Activated naive CD8-positive, alpha-beta T cell treated with anti-CD3 and anti-CD28 coated beads, Interleukin-2, amount 10 ng/mL, durations not matched to agents 7 days and 5 days (primary cell): ENCODE measurements around the gene CPEB1. TPM values are rescaled to one million over a fixed set of nuclear protein-coding genes. Genes with fewer than 3 reads are reported as not detected.
"Not testable (repeated sequence)": the region's sequence is repeated elsewhere in the genome, so short reads cannot be mapped to it uniquely, and the experiment has no call there.

ENCODE experiments used
- ATAC-seq: fragments of 150-1000 bp; cut with Tn5 transposase; one replicate; pipeline ENCODE4 v1.10.0; 2021; ENCODE audit warnings: low read depth, moderate library complexity
- POLR2A ChIA-PET: fragments of 350-600 bp; sonication (Branson Sonifier 250); formaldehyde crosslinking; loops from one replicate; lab custom pipeline; 2021; ENCODE audit warnings: antibody characterized with exemption; lab: Charles Lee
- DNase-seq: peaks from one replicate; pipeline ENCODE4 v3.0.0; 2021
- H3K27ac Mint-ChIP-seq: one replicate; pipeline ENCODE4 v1.8.0; 2022; ENCODE audit warnings: mild to moderate bottlenecking, mixed read lengths
- H3K27me3 Mint-ChIP-seq: one replicate; pipeline ENCODE4 v1.8.0; 2022; ENCODE audit warnings: mild to moderate bottlenecking, moderate library complexity, mixed read lengths
- H3K36me3 Mint-ChIP-seq: one replicate; pipeline ENCODE4 v1.8.0; 2021; ENCODE audit warnings: mild to moderate bottlenecking, mixed read lengths
- H3K4me1 Mint-ChIP-seq: one replicate; pipeline ENCODE4 v1.8.0; 2021; ENCODE audit warnings: mixed read lengths
- H3K4me3 Mint-ChIP-seq: one replicate; pipeline ENCODE4 v1.8.0; 2022; ENCODE audit warnings: mild to moderate bottlenecking, moderate library complexity, mixed read lengths
- H3K9me3 Mint-ChIP-seq: one replicate; pipeline ENCODE4 v1.8.0; 2021; ENCODE audit warnings: mixed read lengths
- total RNA-seq, 2 experiments: library from RNA; stranded (reverse); gene quantifications; one replicate each; pipeline ENCODE4 v1.2.3, GENCODE V29; 2021

Gene CPEB1
- total RNA-seq, 2 experiments from 2014 or later: 0.58 to 0.74 TPM

GRCh38 chr15:82532991-82533481 is 114.1 kb downstream of the CPEB1 start:
- Mint-ChIP-seq H3K36me3 (peaks cover 31% of the 10 kb centered on the region), H3K9me3 (no peaks in the 10 kb centered on the region), H3K27ac (no peak overlapping the region), H3K27me3 (no peaks in the 10 kb centered on the region), H3K4me3 (no peak overlapping the region), H3K4me1 (peaks cover 23% of the 10 kb centered on the region)
- POLR2A ChIA-PET: no interaction called here
- DNase-seq (no peak), ATAC-seq (no peak)

DNA sequence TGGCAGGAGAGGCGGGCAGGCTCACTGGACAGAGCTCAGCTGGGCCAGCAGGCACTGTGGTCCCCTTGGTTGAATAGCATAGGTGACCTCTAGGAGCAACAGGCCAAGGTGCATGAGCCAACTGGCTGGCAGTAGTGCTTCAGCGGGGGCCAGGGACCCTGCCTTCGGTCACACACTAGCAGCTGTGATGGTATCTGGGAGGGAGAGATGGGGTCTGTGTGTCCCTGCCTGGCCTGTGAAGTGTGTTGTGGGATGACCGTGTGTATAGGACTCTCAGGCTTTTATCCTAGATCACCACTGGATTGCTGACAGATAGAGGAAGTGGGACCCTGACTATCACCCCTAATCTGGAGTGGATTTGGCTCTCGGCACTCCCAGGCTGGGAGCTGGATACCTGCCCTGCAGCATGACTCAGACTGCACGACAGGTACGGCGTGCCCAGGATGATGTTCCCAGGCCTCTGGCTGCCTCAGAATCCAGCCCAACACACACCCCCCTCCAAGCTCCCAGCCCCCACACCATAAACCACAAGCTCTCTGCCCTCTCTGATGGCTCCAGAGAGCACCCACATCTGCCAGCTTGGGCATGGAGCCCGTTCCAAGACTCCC is 114.7 kb downstream of the CPEB1 start:
- Mint-ChIP-seq H3K36me3 (peaks cover 28% of the 10 kb centered on the region), H3K9me3 (no peaks in the 10 kb centered on the region), H3K27me3 (no peaks in the 10 kb centered on the region), H3K4me1 (peaks cover 18% of the 10 kb centered on the region), H3K27ac (no peak overlapping the region), H3K4me3 (no peak overlapping the region)
- no peak for DNase-seq
- no peak for ATAC-seq
- POLR2A ChIA-PET: interaction anchor here (0.6 to 2.6 kb wide), 2 partner anchors 8 to 11 kb away, joined by 7 to 31 read pairs; partner anchors contain the start of gene RPS17

- H3K27me3 Mint-ChIP-seq: no peaks in the 10 kb centered on the region
- ATAC-seq (no peak), DNase-seq (no peak)
- POLR2A ChIA-PET: interaction anchor here (0.6 to 2.6 kb wide), 2 partner anchors 9 to 11 kb away, joined by 7 to 31 read pairs; partner anchors contain the start of gene RPS17
- peaks cover 14% of the 10 kb centered on the region for H3K4me1 Mint-ChIP-seq
- H3K4me3 Mint-ChIP-seq: no peak overlapping the region
- peaks cover 23% of the 10 kb centered on the region for H3K36me3 Mint-ChIP-seq
- no peaks in the 10 kb centered on the region for H3K9me3 Mint-ChIP-seq
- peak overlapping the region; percentile 70 for H3K27ac Mint-ChIP-seq
Measured at GRCh38 chr15:82531496-82532382, 115.4 kb downstream of the CPEB1 start.

GRCh38 chr15:82530606-82531379 is 116.4 kb downstream of the CPEB1 start:
- ATAC-seq (peak; percentile 86), DNase-seq (peak; percentile 75)
- peak overlapping the region; percentile 61 for H3K27ac Mint-ChIP-seq
- no peaks in the 10 kb centered on the region for H3K9me3 Mint-ChIP-seq
- H3K4me1 Mint-ChIP-seq: peaks cover 9% of the 10 kb centered on the region
- peaks cover 14% of the 10 kb centered on the region for H3K36me3 Mint-ChIP-seq
- peak overlapping the region; percentile 66 for H3K4me3 Mint-ChIP-seq
- POLR2A ChIA-PET: interaction anchor here (2.6 kb wide), 1 partner anchor 10 kb away, joined by 31 read pairs; the partner anchor contains the start of gene RPS17
- H3K27me3 Mint-ChIP-seq: no peaks in the 10 kb centered on the region

DNA sequence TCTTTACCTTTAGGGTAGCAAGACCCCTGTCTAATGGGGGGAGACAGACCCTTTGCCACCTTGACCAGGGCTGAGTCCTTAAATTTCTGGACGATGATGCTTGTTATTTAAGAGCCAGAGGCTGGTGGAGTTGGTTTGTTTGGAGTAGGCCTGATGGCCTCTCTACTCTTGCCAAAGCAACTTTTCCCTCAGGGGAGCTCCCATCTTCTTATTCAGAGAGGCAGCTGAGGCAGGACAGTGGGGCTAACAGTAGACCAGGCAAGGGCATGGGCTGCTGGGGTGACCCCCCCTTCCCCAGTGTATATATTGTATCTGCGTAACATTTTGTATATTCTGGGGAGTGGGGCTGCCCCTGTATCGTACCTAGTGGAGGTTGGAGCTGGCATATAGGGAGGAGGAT is 117.2 kb downstream of the CPEB1 start:
- H3K27me3 Mint-ChIP-seq: no peaks in the 10 kb centered on the region
- no peak for ATAC-seq
- H3K4me3 Mint-ChIP-seq: no peak overlapping the region
- H3K27ac Mint-ChIP-seq: no peak overlapping the region
- H3K9me3 Mint-ChIP-seq: no peaks in the 10 kb centered on the region
- POLR2A ChIA-PET: interaction anchor here (2.6 kb wide), 1 partner anchor 10 kb away, joined by 31 read pairs; the partner anchor contains the start of gene RPS17
- H3K36me3 Mint-ChIP-seq: peaks cover 11% of the 10 kb centered on the region
- no peak for DNase-seq
- peaks cover 9% of the 10 kb centered on the region for H3K4me1 Mint-ChIP-seq

- H3K36me3 Mint-ChIP-seq, H3K4me3 Mint-ChIP-seq, H3K27me3 Mint-ChIP-seq, H3K4me1 Mint-ChIP-seq, H3K27ac Mint-ChIP-seq, H3K9me3 Mint-ChIP-seq, ATAC-seq, DNase-seq, POLR2A ChIA-PET: not testable (repeated sequence)
Measured at GRCh38 chr15:82513587-82513986, 133.6 kb downstream of the CPEB1 start.

DNA sequence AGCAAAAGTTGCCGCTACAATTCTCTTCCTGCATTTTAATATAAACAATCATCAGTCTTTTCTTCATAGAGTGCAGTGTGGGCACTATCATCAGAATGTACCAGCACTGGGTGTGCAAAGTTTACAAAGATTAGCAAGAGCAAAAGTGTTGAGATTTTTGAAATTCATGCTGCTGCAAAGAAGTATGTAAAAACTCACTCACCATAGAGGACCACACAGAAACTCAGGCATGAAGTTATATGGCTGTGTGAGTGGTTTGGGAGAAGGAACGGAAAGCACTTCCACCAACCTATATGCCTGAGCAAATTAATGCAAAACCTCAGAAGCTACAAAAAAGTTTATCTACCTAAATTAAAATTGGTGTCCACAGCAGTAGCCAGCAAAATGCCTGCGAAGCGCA is 139.5 kb downstream of the CPEB1 start:
- H3K27me3 Mint-ChIP-seq, POLR2A ChIA-PET: not testable (repeated sequence)

DNA sequence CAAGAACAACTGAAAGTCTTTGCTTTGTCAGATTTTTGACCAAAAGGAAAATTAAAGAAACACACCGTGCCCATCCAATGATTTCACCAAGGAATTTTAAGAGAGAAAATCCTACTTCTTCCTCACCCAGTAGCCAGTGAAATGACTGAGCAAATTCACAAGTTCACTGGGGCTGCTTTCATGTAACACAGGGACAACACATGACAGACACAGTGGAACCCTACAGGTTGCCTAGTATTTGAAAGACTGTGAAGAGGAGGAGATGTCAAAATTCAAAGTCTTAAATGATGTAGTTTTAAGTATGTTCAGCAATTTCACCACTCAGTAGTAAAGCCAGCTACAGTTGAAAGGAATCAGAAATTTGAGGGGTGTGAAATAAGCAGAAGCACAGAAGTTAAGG is 140.1 kb downstream of the CPEB1 start:
- POLR2A ChIA-PET, H3K9me3 Mint-ChIP-seq, H3K27me3 Mint-ChIP-seq, H3K27ac Mint-ChIP-seq, H3K36me3 Mint-ChIP-seq, H3K4me1 Mint-ChIP-seq, ATAC-seq, DNase-seq, H3K4me3 Mint-ChIP-seq: not testable (repeated sequence)

More for the DNA sequence above, 139.5 kb downstream of the CPEB1 start:
- ATAC-seq, H3K4me1 Mint-ChIP-seq, H3K27ac Mint-ChIP-seq, H3K36me3 Mint-ChIP-seq, H3K4me3 Mint-ChIP-seq, DNase-seq, H3K9me3 Mint-ChIP-seq: not testable (repeated sequence)

DNA sequence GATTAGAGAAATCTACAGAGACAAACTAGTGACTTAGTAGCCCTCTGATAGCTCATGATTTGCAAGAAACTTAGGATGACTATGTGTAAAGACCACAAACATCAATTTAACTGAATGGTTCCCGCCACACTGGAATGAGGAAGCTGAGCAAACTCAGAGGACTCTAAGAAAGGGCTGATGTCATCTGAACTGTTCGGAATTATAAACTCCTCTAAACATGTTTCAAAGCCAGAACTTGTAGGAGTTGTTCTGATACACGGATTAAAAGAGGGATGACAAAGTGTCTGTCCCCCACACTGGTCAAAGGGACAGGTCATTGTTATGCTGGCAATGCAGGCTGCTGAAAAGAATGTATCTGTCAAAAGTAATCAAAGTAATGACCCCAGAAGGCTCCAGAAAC is 141.3 kb downstream of the CPEB1 start:
- H3K36me3 Mint-ChIP-seq, H3K4me1 Mint-ChIP-seq, POLR2A ChIA-PET, H3K9me3 Mint-ChIP-seq, H3K27me3 Mint-ChIP-seq, H3K27ac Mint-ChIP-seq, ATAC-seq, DNase-seq, H3K4me3 Mint-ChIP-seq: not testable (repeated sequence)

DNA sequence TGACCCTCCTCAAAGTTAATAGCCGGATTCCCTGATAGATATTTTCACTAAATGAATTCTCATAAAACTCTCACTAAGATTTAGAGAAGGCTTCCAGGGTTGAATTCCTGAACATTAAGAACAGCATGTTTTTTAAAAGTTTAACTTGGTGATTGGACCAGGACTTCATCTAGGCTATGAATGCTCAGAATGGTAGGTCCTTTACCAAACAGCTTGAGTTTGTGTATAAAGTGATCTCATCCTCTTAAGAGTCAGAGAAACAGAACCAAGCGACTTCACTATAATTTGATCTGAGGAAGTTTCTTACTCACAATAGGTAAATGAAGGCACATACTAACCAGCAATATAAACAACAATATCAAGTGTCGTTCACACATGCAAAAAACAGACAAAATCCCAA is 143.1 kb downstream of the CPEB1 start:
- H3K4me1 Mint-ChIP-seq, POLR2A ChIA-PET, DNase-seq, ATAC-seq, H3K9me3 Mint-ChIP-seq, H3K27me3 Mint-ChIP-seq, H3K4me3 Mint-ChIP-seq, H3K36me3 Mint-ChIP-seq, H3K27ac Mint-ChIP-seq: not testable (repeated sequence)

DNA sequence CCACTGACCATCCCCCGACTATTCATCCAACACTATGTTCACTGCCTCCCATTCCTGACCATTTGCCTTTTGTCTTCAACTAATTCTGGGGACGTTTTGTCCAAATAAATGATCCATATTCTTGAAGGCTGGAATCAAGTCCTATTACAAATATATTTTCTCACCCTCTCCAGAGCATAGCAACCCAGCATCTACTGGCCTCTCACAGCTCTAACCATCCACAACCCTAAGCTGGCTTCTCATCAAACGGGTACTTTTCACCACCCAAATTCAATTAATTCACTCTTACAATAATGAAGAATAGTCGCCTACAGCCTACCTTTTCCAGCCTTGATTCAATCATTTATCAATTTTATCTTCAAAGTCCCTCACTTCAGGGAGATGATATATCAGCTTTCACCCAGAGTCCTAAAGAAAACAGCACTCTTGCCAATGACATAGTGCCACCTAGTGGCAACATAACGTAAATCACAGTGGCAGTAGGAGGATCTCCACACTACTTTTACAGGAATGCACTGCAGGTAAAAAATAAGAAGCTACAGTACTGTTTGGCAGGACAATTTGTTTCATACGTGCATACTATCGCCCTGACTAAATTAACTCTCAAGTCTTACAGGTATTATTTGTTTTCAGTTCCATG is 144.3 kb downstream of the CPEB1 start:
- H3K27me3 Mint-ChIP-seq, H3K36me3 Mint-ChIP-seq, DNase-seq, H3K4me3 Mint-ChIP-seq, H3K4me1 Mint-ChIP-seq, H3K27ac Mint-ChIP-seq, POLR2A ChIA-PET, H3K9me3 Mint-ChIP-seq: not testable (repeated sequence)
- ATAC-seq: peak; percentile 65

GRCh38 chr15:82500772-82501171 is 146.4 kb downstream of the CPEB1 start:
- H3K4me1 Mint-ChIP-seq, H3K36me3 Mint-ChIP-seq, H3K9me3 Mint-ChIP-seq, H3K27ac Mint-ChIP-seq, POLR2A ChIA-PET, DNase-seq, ATAC-seq, H3K27me3 Mint-ChIP-seq, H3K4me3 Mint-ChIP-seq: not testable (repeated sequence)

- POLR2A ChIA-PET, H3K27me3 Mint-ChIP-seq, H3K4me1 Mint-ChIP-seq, H3K27ac Mint-ChIP-seq, H3K4me3 Mint-ChIP-seq, H3K9me3 Mint-ChIP-seq, ATAC-seq, DNase-seq, H3K36me3 Mint-ChIP-seq: not testable (repeated sequence)
Measured at GRCh38 chr15:82497978-82498377, 149.2 kb downstream of the CPEB1 start.
